Activated T-cell treated with anti-CD3 and anti-CD28 coated beads for 48 hours (primary cell): ENCODE results near the gene CANT1.

Experiments used
- DNase-seq: peaks from one replicate; pipeline ENCODE4 v3.0.0-alpha.2; 2020; ENCODE audit warnings: low read depth

Gene CANT1

GRCh38 chr17:79007504-79008381 lies 1.8 kb downstream of the CANT1 start:
- no peak for DNase-seq

- DNase-seq = no peak
These were observed 2.6 kb downstream of the CANT1 start for GRCh38 chr17:79006794-79007503.

GRCh38 chr17:79006046-79006445 lies 3.5 kb downstream of the CANT1 start:
- no peak for DNase-seq

GRCh38 chr17:79005063-79005861 lies 4.3 kb downstream of the CANT1 start:
- DNase-seq = no peak

GRCh38 chr17:79003661-79004411 lies 5.7 kb downstream of the CANT1 start:
- no peak for DNase-seq

GRCh38 chr17:79002796-79003593 lies 6.6 kb downstream of the CANT1 start:
- no peak for DNase-seq

GRCh38 chr17:79002291-79002690 lies 7.3 kb downstream of the CANT1 start:
- DNase-seq = no peak

GRCh38 chr17:79001190-79002020 lies 8.2 kb downstream of the CANT1 start:
- DNase-seq = no peak

GRCh38 chr17:79000396-79001189 lies 9.0 kb downstream of the CANT1 start:
- no peak for DNase-seq

- no peak for DNase-seq
These were observed 9.6 kb downstream of the CANT1 start for GRCh38 chr17:78999947-79000395.

GRCh38 chr17:78999056-78999768 lies 10.4 kb downstream of the CANT1 start:
- DNase-seq = no peak

- DNase-seq = no peak
These were observed 11.1 kb downstream of the CANT1 start for GRCh38 chr17:78998311-78999055.

- DNase-seq = no peak
These were observed 11.7 kb downstream of the CANT1 start for GRCh38 chr17:78997881-78998280.

GRCh38 chr17:78997231-78997741 lies 12.3 kb downstream of the CANT1 start:
- no peak for DNase-seq

GRCh38 chr17:78996781-78997201 lies 12.8 kb downstream of the CANT1 start:
- DNase-seq = no peak

- DNase-seq = no peak
These were observed 13.7 kb downstream of the CANT1 start for GRCh38 chr17:78995761-78996451.
